H1 (cell line): Measurements from ENCODE around the gene LTBP4. TPM values are rescaled to one million over a fixed set of nuclear protein-coding genes. Genes with fewer than 3 reads are reported as not detected.

ENCODE experiments used
- ASH2L ChIP-seq: fragments of 200-600, 300-600 bp; sonication (generic); IDR thresholded peaks from one replicate; pipeline ENCODE4 v1.7.1; 2017; ENCODE audit warnings: low read length
- BRCA1 ChIP-seq: IDR thresholded peaks from 2 replicates; pipeline ENCODE4 v1.6.1; 2012; ENCODE audit warnings: low read depth, low read length, improper control_type of control experiment
- CEBPB ChIP-seq: IDR thresholded peaks from 2 replicates; pipeline ENCODE4 v1.6.1; 2012; ENCODE audit warnings: low read depth, low read length
- CREB1 ChIP-seq: IDR thresholded peaks from 2 replicates; pipeline ENCODE4 v1.6.1; 2012; ENCODE audit warnings: inconsistent platforms
- JUN ChIP-seq: IDR thresholded peaks from 2 replicates; pipeline ENCODE4 v1.6.1; 2011; ENCODE audit warnings: low read depth, mild to moderate bottlenecking, improper control_type of control experiment, low read length
- JUND ChIP-seq: IDR thresholded peaks from 2 replicates; pipeline ENCODE4 v1.6.1; 2011; ENCODE audit warnings: mild to moderate bottlenecking, improper control_type of control experiment, low read length
- NRF1 ChIP-seq: IDR thresholded peaks from 2 replicates; pipeline ENCODE4 v1.6.1; 2011; ENCODE audit warnings: mild to moderate bottlenecking, low read depth, low read length, improper control_type of control experiment
- TAF7 ChIP-seq: optimal IDR thresholded peaks from 2 replicates; pipeline ENCODE3; 2011; ENCODE audit warnings: low read depth, mild to moderate bottlenecking, inconsistent platforms, low read length, moderate library complexity, borderline replicate concordance
- TEAD4 ChIP-seq: IDR thresholded peaks from 2 replicates; pipeline ENCODE4 v1.6.1; 2012; ENCODE audit warnings: low read depth, low read length, inconsistent platforms, mixed read lengths
- polyA plus RNA-seq, 7 experiments: library from polyadenylated mRNA; depleted of rRNA in 3 of 7; stranded (reverse) in 5 of 7; unstranded in 2 of 7; fragments of >200 nt in 5 of 7; fragments of 200-250 nt in 2 of 7; gene quantifications; 1 replicate in 5 of 7; 2 replicates in 1 of 7; 4 replicates in 1 of 7; pipeline versions ENCODE4 v1.2.1 to v1.2.3, GENCODE V29; 2011 to 2013; ENCODE audit warnings: missing spikeins in 2 of 7, mixed read lengths in 2 of 7
- total RNA-seq: library from RNA; stranded (reverse); fragmentation: NEBNext Ultra II Directional; extraction: Animal tissue kit (Norgen Biotek cat#: 25700); gene quantifications from 2 replicates; pipeline ENCODE4 v1.2.1, GENCODE V29; 2021

LTBP4 gene
- total and polyA plus RNA-seq, 2 of the 8 experiments (the other 6 are each of a cell fraction or from before 2014, with no cell fraction given) = 54.5 to 77.1 TPM

DNA sequence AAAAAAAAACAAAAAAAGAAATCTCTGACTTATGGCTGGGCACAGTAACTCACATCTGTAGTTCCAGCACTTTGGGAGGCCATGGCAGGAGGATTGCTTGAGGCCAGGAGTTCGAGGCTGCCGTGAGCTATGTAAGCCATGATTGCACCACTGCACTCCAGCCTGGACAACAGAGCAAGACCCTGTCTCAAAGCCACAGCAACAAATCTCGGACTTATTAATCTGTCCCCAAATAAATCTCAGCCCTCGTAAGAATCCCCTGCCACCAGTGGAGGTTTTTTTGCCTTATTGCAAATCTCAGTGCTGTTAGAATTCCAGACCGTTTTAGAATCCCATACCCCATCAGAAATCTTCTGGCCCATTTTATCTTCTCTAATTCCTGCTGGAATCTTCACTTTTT is 19.6 kb upstream of the LTBP4 start (continued):
- TF ChIP-seq TEAD4 (no peak), NRF1 (no peak), JUND (no peak), ASH2L (no peak), TAF7 (no peak), JUN (no peak), BRCA1 (no peak), CEBPB (no peak), CREB1 (no peak)
